Measurements from ENCODE around the gene ADAMTS17. TPM values are rescaled to one million over a fixed set of nuclear protein-coding genes. Genes with fewer than 3 reads are reported as not detected.

ADAMTS17 gene
- total RNA-seq, 1 donor from 2014 or later, result 6.2 TPM

GRCh38 chr15:100250176-100250800 is 91.5 kb downstream of the ADAMTS17 start:
- no peak overlapping the region for H3K27ac ChIP-seq
- H3K4me3 ChIP-seq, result no peak overlapping the region
- H3K27me3 ChIP-seq, result no peaks in the 10 kb centered on the region
- no peak for TF ChIP-seq CTCF (IDR thresholded peaks at IDR 0.05)
- DNase-seq (no peak), ATAC-seq (no peak)
- intact Hi-C loops (cut with DNase I), result no loop called here
- no peaks in the 10 kb centered on the region for H3K4me1 ChIP-seq
- H3K36me3 ChIP-seq, result no peaks in the 10 kb centered on the region
- H3K9me3 ChIP-seq, result no peaks in the 10 kb centered on the region

GRCh38 chr15:100249096-100249815 is 92.5 kb downstream of the ADAMTS17 start:
- peak; percentile 10 for ATAC-seq
- no peak for TF ChIP-seq CTCF (IDR thresholded peaks at IDR 0.05)
- Histone ChIP-seq H3K4me1 (no peaks in the 10 kb centered on the region), H3K27me3 (no peaks in the 10 kb centered on the region), H3K36me3 (no peaks in the 10 kb centered on the region), H3K9me3 (no peaks in the 10 kb centered on the region), H3K4me3 (no peak overlapping the region), H3K27ac (no peak overlapping the region)
- no peak for DNase-seq
- intact Hi-C loops (cut with DNase I), result no loop called here

- TF ChIP-seq CTCF (IDR thresholded peaks at IDR 0.05), result no peak
- H3K4me1 ChIP-seq, result no peaks in the 10 kb centered on the region
- H3K27me3 ChIP-seq, result no peaks in the 10 kb centered on the region
- ATAC-seq (no peak), DNase-seq (no peak)
- H3K4me3 ChIP-seq, result no peak overlapping the region
- H3K36me3 ChIP-seq, result no peaks in the 10 kb centered on the region
- H3K27ac ChIP-seq, result no peak overlapping the region
- no peaks in the 10 kb centered on the region for H3K9me3 ChIP-seq
- intact Hi-C loops (cut with DNase I), result no loop called here
Observed at GRCh38 chr15:100248236-100248635, 93.5 kb downstream of the ADAMTS17 start.

GRCh38 chr15:100247228-100248225 is 94.2 kb downstream of the ADAMTS17 start:
- H3K9me3 ChIP-seq, result no peaks in the 10 kb centered on the region
- DNase-seq, result no peak

More at GRCh38 chr15:100247228-100248225, 94.2 kb downstream of the ADAMTS17 start:
- ATAC-seq, result no peak
- H3K27ac ChIP-seq, result no peak overlapping the region
- no peaks in the 10 kb centered on the region for H3K4me1 ChIP-seq
- intact Hi-C loops (cut with DNase I), result no loop called here
- H3K4me3 ChIP-seq, result no peak overlapping the region
- no peaks in the 10 kb centered on the region for H3K36me3 ChIP-seq
- TF ChIP-seq CTCF (IDR thresholded peaks at IDR 0.05), result no peak
- no peaks in the 10 kb centered on the region for H3K27me3 ChIP-seq
